Erythroblast (primary cell): Measurements from ENCODE around the gene PPP1R15B.

Source experiments
- GATA1 ChIP-seq: IDR thresholded peaks from 2 replicates; pipeline ENCODE4 v1.6.1; 2011; ENCODE audit warnings: low read depth, mild to moderate bottlenecking, control low read depth, low read length, moderate library complexity
- POLR2A ChIP-seq: IDR thresholded peaks from 2 replicates; pipeline ENCODE4 v1.6.1; 2011; ENCODE audit warnings: mild to moderate bottlenecking, low read length

- TF ChIP-seq POLR2A (no peak), GATA1 (no peak)
Measured at GRCh38 chr1:204413170-204413535, 1.5 kb upstream of the PPP1R15B start.
